HEK293 (cell line): ENCODE data around the gene NOX3.

Source experiments
- CTCF ChIA-PET: fragments of 350-600 bp; formaldehyde crosslinking; extraction: SDS; loops from one replicate; lab custom pipeline; 2021; ENCODE audit warnings: antibody characterized with exemption; lab: Yijun Ruan, JAX
- POLR2A ChIA-PET: fragments of 300-600 bp; formaldehyde crosslinking; extraction: SDS; loops from one replicate; lab custom pipeline; 2020; ENCODE audit warnings: antibody characterized with exemption, inconsistent platforms; lab: Yijun Ruan, JAX
- H3K27ac ChIP-seq: fragments of 200-500 bp; sonication (Bioruptor generic); 2 replicates; pipeline ENCODE4 v1.5.1; 2014; ENCODE audit warnings: low read depth, low read length, control low read depth, inconsistent platforms; ENCODE audit errors: extremely low read depth
- H3K36me3 ChIP-seq, 2 experiments: fragments of 200-500 bp in 1 of 2; sonication (Bioruptor generic) in 1 of 2; 1 replicate in 1 of 2; 2 replicates in 1 of 2; pipeline ENCODE4 v1.5.1; 2014 to 2017; ENCODE audit warnings: inconsistent platforms in 2 of 2, low read length in 2 of 2; ENCODE audit not compliant: control insufficient read depth in 2 of 2, insufficient read depth in 1 of 2
- H3K4me1 ChIP-seq: fragments of 200-500 bp; sonication (Bioruptor generic); 2 replicates; pipeline ENCODE4 v1.5.1; 2014; ENCODE audit warnings: mild to moderate bottlenecking, low read length, inconsistent platforms; ENCODE audit not compliant: control insufficient read depth, insufficient read depth
- H3K4me3 ChIP-seq: 2 replicates; pipeline ENCODE4 v1.5.1; 2011; ENCODE audit warnings: low read depth, mild to moderate bottlenecking, control low read depth, low read length, moderate library complexity
- H3K9me3 ChIP-seq: fragments of 200-500 bp; sonication (Bioruptor generic); 2 replicates; pipeline ENCODE4 v1.5.1; 2014; ENCODE audit warnings: low read depth, low read length, inconsistent platforms; ENCODE audit not compliant: control insufficient read depth, insufficient read depth
- BCL11B ChIP-seq: fragments of 450-650 bp; formaldehyde crosslinking; IDR thresholded peaks from 2 replicates; pipeline ENCODE4 v1.5.1; 2016; ENCODE audit warnings: low read depth, missing biosample characterization, missing genetic modification characterization
- CTCF ChIP-seq: fragments of 450-650 bp; formaldehyde crosslinking; IDR thresholded peaks from 2 replicates; pipeline ENCODE4 v1.5.1; 2016; ENCODE audit warnings: missing biosample characterization, missing genetic modification characterization
- KLF8 ChIP-seq: fragments of 450-650 bp; formaldehyde crosslinking; IDR thresholded peaks from 2 replicates; pipeline ENCODE4 v1.5.1; 2016; ENCODE audit warnings: missing biosample characterization, missing genetic modification characterization
- PRDM6 ChIP-seq: fragments of 450-650 bp; formaldehyde crosslinking; IDR thresholded peaks from 2 replicates; pipeline ENCODE4 v1.5.1; 2017; ENCODE audit warnings: missing biosample characterization, missing genetic modification characterization
- SCRT2 ChIP-seq: fragments of 450-650 bp; formaldehyde crosslinking; IDR thresholded peaks from 2 replicates; pipeline ENCODE4 v1.5.1; 2016; ENCODE audit warnings: missing biosample characterization, missing genetic modification characterization
- SETDB1 ChIP-seq: IDR thresholded peaks from one replicate; pipeline ENCODE4 v1.6.1; 2017; ENCODE audit warnings: mild to moderate bottlenecking, low read length, moderate library complexity, mixed read lengths; ENCODE audit not compliant: insufficient read length
- SP7 ChIP-seq: fragments of 450-650 bp; formaldehyde crosslinking; IDR thresholded peaks from 2 replicates; pipeline ENCODE4 v1.5.1; 2016; ENCODE audit warnings: missing biosample characterization, missing genetic modification characterization
- ZBTB20 ChIP-seq: fragments of 450-650 bp; formaldehyde crosslinking; IDR thresholded peaks from 2 replicates; pipeline ENCODE4 v1.5.1; 2016; ENCODE audit warnings: missing biosample characterization, missing genetic modification characterization
- ZBTB49 ChIP-seq: fragments of 450-650 bp; formaldehyde crosslinking; IDR thresholded peaks from 2 replicates; pipeline ENCODE4 v1.5.1; 2016; ENCODE audit warnings: missing biosample characterization, missing genetic modification characterization, low read depth
- ZBTB6 ChIP-seq: fragments of 450-650 bp; formaldehyde crosslinking; IDR thresholded peaks from 2 replicates; pipeline ENCODE4 v1.5.1; 2017; ENCODE audit warnings: missing biosample characterization, missing genetic modification characterization
- ZEB2 ChIP-seq: fragments of 450-650 bp; formaldehyde crosslinking; IDR thresholded peaks from 2 replicates; pipeline ENCODE4 v1.5.1; 2016; ENCODE audit warnings: missing biosample characterization, missing genetic modification characterization
- ZNF239 ChIP-seq: fragments of 450-650 bp; formaldehyde crosslinking; IDR thresholded peaks from 2 replicates; pipeline ENCODE4 v1.5.1; 2016; ENCODE audit warnings: missing biosample characterization, missing genetic modification characterization
- ZNF274 ChIP-seq, 2 experiments: fragments of 200-500 bp in 1 of 2; fragments of 450-650 bp in 1 of 2; sonication (Bioruptor generic) in 1 of 2; formaldehyde crosslinking in 1 of 2; IDR thresholded peaks; 2 replicates each; pipeline versions ENCODE4 v1.5.1 to v1.6.1; 2014 to 2016; ENCODE audit warnings: borderline replicate concordance in 1 of 2, inconsistent platforms in 1 of 2, low read length in 1 of 2, missing biosample characterization in 1 of 2, missing genetic modification characterization in 1 of 2
- ZNF561 ChIP-seq: fragments of 450-650 bp; IDR thresholded peaks from 2 replicates; pipeline ENCODE4 v1.5.1; 2018; ENCODE audit warnings: missing biosample characterization, missing genetic modification characterization, borderline replicate concordance
- ZNF600 ChIP-seq: fragments of 450-650 bp; formaldehyde crosslinking; IDR thresholded peaks from 2 replicates; pipeline ENCODE4 v1.5.1; 2016; ENCODE audit warnings: missing biosample characterization, missing genetic modification characterization
- ZNF654 ChIP-seq: fragments of 450-650 bp; formaldehyde crosslinking; IDR thresholded peaks from 2 replicates; pipeline ENCODE4 v1.5.1; 2016; ENCODE audit warnings: low read depth, missing biosample characterization, missing genetic modification characterization
- ZNF658 ChIP-seq: fragments of 450-650 bp; formaldehyde crosslinking; IDR thresholded peaks from 2 replicates; pipeline ENCODE4; 2016; ENCODE audit warnings: missing biosample characterization, missing genetic modification characterization
- ZNF677 ChIP-seq: fragments of 450-650 bp; IDR thresholded peaks from 2 replicates; pipeline ENCODE4 v1.5.0; 2018; ENCODE audit warnings: missing biosample characterization, mild to moderate bottlenecking, missing genetic modification characterization, moderate library complexity
- ZNF76 ChIP-seq: fragments of 450-650 bp; formaldehyde crosslinking; IDR thresholded peaks from 2 replicates; pipeline ENCODE4; 2016; ENCODE audit warnings: low read depth, missing biosample characterization, missing genetic modification characterization, borderline replicate concordance
- ZNF785 ChIP-seq: fragments of 450-650 bp; formaldehyde crosslinking; IDR thresholded peaks from 2 replicates; pipeline ENCODE4 v1.5.1; 2016; ENCODE audit warnings: missing biosample characterization, missing genetic modification characterization
- ZNF837 ChIP-seq: fragments of 450-650 bp; formaldehyde crosslinking; IDR thresholded peaks from 2 replicates; pipeline ENCODE4 v1.5.1; 2016; ENCODE audit warnings: missing biosample characterization, missing genetic modification characterization
- ZXDB ChIP-seq: fragments of 450-650 bp; formaldehyde crosslinking; IDR thresholded peaks from 2 replicates; pipeline ENCODE4 v1.5.1; 2016; ENCODE audit warnings: missing biosample characterization, missing genetic modification characterization

NOX3 gene

DNA sequence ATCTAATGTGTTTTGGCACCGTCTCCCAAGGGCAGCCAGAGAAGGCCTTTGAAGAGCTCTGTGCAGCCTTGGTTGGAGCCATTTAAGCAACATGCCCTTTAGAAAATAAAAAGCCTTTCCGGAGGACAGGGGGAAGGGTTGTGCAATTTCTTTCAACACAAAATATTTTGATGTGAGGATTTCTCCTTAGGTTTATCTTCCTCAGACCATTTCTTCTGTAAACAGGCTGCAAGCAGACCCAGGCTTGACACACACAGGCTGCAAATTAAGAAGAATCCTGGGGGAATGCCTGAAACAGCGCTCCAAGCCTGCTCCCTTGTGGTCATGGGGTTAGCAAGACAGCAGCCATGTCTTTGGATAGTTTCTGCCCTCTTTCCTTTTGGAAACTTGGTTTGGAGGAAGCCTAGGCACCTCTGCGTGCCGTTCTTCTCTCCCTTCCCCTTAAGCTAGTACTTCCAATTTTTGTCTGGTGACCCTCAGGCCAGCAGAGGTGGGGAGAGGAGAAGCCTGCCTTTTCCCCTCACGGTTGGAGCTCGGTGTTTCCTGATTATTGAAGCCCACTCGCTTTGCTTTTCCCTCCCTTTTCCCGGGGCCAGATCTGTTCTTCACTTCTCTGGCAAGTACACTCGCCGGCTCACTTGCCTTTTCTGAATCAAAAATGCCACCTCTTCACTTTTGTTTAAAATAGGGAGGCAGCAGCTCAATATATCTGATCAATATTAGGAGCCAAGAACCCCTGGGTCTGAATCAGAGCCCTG, 39.6 kb upstream of the NOX3 start:
- CTCF ChIA-PET, result interaction anchor here (0.7 to 2.1 kb wide), 6 partner anchors 10 to 606 kb away, joined by 3 to 5 read pairs (median 3); no protein-coding TSS in a partner anchor
- POLR2A ChIA-PET, result no interaction called here

DNA sequence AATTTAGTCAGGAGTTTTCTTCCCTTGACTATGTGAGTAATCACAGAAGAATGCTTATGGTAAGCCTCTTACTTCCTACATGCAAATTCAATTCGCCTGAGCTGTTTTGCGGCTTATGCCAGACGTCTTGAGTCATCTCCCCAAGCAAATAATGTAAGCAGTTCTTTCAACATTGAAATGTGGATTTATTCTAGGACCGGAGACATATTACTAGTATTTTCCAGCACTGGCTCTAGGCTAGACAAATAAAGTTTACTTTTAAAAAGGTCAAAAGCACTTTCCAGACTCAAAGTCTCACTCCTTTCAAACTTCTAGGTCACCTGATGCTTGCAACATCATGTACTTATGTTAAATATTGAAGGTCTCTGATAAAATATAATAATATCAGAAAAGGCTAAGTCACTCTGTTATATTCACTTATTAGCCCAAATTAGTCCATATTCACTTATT, 38.1 kb upstream of the NOX3 start:
- H3K9me3 ChIP-seq, result no peaks in the 10 kb centered on the region
- H3K4me1 ChIP-seq, result no peaks in the 10 kb centered on the region
- POLR2A ChIA-PET, result no interaction called here
- H3K36me3 ChIP-seq, result no peaks in the 10 kb centered on the region
- H3K4me3 ChIP-seq, result no peak overlapping the region
- CTCF ChIA-PET, result interaction anchor here (0.7 kb wide), 1 partner anchor 130 kb away, joined by 3 read pairs; no protein-coding TSS in a partner anchor
- no peak overlapping the region for H3K27ac ChIP-seq
- TF ChIP-seq CTCF (tag by site-specific recombination) (no peak), SCRT2 (tag by site-specific recombination) (no peak), ZNF561 (tag by site-specific recombination) (no peak), ZNF658 (tag by site-specific recombination) (no peak), ZBTB49 (no peak), BCL11B (no peak), ZBTB6 (no peak), ZNF677 (no peak), ZXDB (tag by site-specific recombination) (no peak), ZNF76 (tag by site-specific recombination) (no peak), ZNF837 (no peak), ZNF785 (tag by site-specific recombination) (no peak), ZNF600 (no peak), ZNF274 (IDR thresholded peaks at IDR 0.05; ENCODE audit: low read length) (no peak), ZNF274 (tag by site-specific recombination; IDR thresholded peaks at IDR 0.05; ENCODE audit: borderline replicate concordance) (no peak), ZBTB20 (tag by site-specific recombination) (no peak), SP7 (tag by site-specific recombination) (no peak)

More for the DNA sequence above, 39.6 kb upstream of the NOX3 start:
- Histone ChIP-seq H3K36me3 (no peaks in the 10 kb centered on the region), H3K4me3 (no peak overlapping the region), H3K4me1 (no peaks in the 10 kb centered on the region)
- TF ChIP-seq CTCF (tag by site-specific recombination) (peak; percentile 67), ZEB2 (no peak), PRDM6 (tag by site-specific recombination) (no peak), ZNF239 (tag by site-specific recombination) (no peak), SETDB1 (no peak), KLF8 (tag by site-specific recombination) (no peak), ZNF785 (tag by site-specific recombination) (no peak), ZNF561 (tag by site-specific recombination) (no peak), ZNF654 (tag by site-specific recombination) (peak; percentile 36)
- TF ChIP-seq, all 188 proteins: peak for 2
- H3K27ac ChIP-seq, result no peak overlapping the region
- H3K9me3 ChIP-seq, result no peaks in the 10 kb centered on the region
